Hematopoietic multipotent progenitor cell treated with erythropoietin and hydrocortisone succinate and interleukin-3 and kit ligand, for 17 days (in vitro differentiated cells): ENCODE results near the gene MICU1.
A peak's percentile ranks its signal among the peaks of the same experiment; 100 is the strongest.
"Not testable (repeated sequence)": the region's sequence is repeated elsewhere in the genome, so short reads cannot be mapped to it uniquely, and the experiment has no call there.

Experiments
- DNase-seq: peaks from one replicate; pipeline ENCODE4 v3.0.0-alpha.2; 2015; ENCODE audit warnings: low spot score

Gene MICU1

DNA sequence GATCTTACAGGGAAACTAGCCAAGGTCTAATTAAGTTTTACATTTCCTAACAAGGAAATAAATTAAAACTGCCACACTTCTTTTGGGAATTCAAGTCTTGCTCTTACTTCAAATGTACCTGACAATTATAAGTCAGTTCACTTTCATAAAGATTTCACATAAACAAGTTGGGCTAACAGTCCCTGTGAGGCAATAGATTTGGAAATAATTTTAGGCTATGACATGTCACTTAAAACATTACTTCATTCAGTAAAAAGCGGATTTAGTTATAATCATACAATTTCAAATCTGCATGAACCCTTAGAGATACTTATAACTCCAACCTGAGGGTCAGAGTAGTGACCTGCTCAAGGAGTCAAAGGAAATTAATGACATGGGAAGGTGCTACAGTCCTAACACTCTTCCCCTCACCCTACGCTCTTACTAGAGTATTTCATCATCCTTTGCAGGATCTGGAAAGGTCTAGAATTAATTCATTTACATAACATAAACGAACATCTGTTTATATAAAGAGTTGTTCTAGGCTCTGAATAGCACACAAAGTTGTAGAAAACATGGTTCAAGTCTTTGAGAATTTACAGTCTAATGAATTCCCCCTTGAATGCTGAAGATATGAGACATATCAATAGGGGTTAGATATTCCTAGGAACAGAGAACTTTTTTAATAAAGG lies 238.8 kb downstream of the MICU1 start:
- no peak for DNase-seq

DNA sequence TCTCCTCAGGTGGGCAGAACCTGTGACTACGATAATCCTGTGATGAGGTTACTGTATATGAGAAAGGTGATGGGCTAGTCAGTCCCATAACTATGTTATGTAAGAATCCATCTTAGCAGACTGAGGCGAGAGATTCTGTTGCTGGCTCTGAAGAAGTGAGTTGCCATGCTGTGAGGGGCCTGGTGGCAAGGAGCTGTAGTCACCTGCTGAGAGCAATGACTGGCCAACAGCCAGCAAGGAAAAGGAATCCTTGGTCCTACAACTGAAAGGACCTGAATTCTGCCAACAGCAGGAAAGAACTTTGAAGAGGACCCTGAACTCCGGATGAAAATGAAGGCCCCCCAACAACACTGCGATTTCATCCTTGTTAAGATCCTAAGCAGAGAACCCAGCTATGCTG lies 240.2 kb downstream of the MICU1 start:
- DNase-seq, result no peak

DNA sequence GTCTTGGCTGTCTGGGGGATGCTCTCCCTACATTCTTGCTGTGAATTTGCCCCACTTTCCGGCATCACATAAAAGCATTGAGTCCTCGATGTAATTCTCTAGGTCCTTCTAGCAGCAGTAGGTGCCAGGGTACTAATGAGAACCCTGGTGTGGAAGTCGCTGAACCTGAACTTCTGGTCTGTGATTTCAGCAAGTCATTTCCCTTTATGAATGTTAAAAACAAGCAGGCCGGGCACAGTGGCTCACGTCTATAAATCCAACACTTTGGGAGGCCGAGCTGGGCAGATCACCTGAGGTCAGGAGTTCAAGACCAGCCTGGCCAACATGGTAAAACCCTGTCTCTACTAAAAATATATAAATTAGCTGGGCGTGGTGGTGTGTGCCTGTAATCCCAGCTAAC lies 240.9 kb downstream of the MICU1 start:
- DNase-seq, result not testable (repeated sequence)

DNA sequence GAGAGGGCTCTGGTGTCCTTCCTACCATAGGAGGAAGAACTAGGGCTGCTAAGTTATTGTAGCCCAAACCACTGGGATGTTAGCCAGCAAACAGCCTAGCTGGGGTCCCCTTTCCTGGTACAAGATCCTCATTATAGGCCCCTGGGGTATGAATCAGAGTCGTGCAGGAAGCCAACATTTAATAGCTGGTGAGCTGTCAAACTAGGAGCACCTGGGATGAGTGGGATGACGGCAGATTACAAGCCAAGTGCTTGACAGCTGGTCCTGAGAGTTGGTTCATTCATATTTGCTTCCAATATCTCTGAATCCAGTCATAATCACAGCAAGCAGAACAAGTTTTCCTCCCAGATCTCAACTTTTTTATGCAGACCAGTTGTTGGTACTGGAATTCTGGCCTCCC lies 246.1 kb downstream of the MICU1 start:
- no peak for DNase-seq

DNA sequence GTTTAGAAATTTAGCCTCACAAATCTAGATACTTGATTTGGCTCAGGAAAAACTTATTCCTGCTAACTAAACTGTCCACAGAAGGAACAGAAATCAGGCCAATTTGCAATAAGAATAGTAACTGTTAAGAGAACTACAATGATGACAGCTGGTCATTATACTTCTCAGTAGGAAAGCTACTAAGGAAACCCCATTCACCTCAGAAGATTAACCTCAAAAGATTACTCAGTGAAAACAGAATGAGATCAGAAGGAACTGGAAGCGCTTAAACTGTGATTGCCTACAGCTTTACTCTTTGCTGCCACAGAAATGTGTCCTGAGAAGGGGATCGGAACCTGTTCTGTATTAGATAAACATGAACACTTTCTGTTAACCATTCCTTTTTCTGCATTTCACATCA lies 246.8 kb downstream of the MICU1 start:
- DNase-seq, result no peak

DNA sequence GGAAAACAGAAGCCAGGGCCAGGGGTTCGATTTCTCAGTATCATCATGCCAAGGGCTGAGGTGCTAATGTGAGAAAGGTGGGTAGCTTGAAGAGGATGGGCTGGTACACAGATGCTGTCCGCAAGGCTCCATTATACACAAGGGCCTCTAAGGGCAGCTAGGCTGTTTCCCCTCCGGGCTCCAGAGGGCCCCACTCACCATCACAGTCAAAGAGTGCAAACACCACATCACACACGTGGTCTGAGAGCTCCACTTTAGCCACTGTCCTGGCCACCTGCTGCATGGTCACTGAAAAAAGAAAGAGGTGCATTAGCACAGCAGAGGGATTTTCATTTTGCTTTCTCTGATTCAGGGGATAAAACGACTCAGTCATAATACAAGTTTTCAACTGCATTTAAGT lies 250.3 kb downstream of the MICU1 start:
- no peak for DNase-seq

DNA sequence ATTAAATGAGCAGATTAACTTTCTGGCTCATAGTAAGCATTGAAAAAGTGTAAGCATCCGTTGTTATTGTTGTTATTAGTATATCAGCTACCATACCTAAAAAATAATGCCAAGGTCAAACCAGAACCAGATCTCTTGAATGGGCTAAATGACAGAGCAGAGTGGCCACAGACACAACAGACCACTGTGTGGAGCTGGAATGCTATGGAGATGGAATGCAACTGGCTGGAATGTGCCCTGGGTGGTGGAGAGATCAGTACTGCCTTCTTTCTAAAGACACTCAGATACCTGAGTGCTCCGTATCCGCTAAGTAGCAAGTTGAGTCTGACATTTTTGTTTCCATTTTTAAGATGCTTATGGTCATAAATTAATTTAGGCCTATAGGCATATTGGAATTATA lies 250.7 kb downstream of the MICU1 start:
- no peak for DNase-seq

DNA sequence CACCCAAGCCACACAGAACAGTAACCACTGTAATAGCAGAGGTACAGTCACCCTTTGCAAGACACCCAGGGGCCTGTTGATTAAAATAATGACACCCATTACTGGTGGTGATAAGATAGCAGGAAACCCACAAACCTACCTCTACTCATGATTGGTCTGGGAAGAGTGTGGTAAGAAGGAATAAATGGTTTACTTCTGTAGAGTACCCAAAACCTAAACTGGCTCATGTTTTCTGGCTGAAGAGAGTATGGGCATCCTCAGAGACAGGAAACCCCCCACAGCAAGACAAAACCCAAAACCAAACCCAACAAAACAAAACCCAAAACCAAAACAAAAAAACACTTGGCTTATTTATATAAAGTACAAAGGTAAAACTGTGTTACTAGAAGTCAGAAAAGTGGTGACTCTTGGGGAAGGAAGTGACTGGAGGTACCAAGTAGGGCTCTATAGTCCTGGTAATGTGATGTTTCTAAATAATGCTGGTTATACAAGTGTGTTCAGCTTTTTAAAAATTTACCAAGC lies 255.6 kb downstream of the MICU1 start:
- no peak for DNase-seq

DNA sequence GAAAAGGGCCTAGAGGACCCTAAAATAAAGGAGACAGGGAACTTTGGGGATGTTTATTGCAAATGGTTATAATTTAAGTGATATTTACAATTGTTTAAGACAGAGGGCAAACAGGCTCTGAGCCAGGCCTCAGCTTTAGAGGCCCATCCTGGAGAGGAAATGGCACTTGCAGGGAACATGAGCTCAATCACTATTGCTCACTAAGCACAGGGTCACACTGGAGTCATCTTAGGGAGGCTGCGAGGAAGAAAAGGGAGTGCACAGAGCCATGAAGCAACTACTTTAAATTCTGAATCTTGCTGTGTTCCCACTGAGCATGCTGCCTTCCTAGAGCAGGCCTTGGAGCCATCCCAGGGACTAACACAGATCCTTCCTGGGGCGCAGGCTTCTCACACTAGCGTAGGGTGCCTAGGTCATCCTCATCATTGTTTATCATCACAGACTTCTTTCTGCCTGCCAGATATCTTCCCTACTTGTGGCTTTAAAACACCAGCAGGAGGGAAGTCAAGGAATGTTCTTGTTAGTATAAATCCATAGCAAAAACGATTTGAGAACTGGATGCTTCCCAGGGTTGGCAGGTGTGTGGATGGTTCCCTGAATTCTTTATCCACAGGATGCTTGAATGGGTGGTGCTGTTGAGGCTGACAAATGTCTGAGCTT lies 258.4 kb downstream of the MICU1 start:
- DNase-seq, result no peak

DNA sequence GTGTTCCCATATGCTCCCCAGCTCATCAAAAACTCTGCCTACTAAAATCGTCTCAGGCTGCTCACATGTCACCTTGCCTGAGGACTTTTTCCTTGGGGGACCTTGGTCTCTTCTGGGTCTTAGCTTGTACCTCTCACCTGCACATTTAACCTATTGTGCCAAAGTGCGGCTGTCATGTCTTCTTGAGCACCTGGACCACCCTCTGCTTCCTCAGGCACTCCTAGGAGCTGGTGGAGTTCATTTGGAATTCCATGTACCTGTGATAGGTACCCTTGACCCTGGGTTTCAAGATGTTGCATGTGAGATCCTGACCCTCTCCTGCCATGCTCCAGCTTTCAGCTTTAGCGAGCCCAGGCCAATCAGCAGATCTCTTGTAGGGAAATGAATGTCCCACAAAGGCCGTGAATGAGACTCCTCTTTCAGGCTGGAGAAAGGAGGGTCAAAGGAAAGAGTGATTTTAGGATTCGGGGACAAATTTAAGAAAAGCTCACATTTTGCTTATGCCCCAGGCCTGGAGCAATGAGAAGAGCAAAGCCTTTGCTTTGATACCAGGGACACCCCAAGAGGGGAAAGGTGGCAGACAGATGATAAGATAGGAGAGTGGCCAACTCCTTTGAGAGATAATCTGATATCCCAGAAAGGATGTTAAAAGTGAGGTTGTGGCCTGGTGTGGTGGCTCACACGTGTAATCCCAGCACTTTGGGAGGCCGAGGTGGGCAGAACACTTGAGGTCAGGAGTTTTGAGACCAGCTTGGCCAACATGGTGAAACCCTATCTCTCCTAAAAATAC lies 260.6 kb downstream of the MICU1 start:
- DNase-seq, result no peak

DNA sequence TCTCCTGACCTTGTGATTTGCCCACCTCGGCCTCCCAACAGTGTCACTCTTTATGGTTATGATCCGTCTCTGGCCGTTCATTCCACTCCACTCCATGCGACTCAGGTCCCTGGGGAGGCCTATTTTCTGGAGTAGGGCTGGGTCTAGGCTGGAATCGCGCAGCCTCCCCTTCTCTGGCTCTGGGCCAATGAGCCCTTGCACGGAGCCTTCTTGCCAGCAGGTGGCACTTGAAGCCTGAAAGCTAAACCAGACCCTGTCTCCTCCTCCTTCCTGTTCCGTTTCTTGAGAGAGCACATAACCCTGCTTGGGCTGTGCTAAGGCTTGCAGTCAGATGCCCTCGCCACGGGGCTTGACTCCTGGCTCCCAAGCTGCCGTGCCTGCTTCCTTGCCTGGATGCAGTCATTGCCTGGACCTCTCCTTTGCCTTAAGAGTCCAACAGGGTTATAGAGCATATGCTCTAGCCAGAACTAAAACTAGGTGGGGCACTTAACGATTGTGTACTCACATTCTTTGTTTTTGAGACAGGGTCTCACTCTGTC lies 261.6 kb downstream of the MICU1 start:
- peak; percentile 90 for DNase-seq

DNA sequence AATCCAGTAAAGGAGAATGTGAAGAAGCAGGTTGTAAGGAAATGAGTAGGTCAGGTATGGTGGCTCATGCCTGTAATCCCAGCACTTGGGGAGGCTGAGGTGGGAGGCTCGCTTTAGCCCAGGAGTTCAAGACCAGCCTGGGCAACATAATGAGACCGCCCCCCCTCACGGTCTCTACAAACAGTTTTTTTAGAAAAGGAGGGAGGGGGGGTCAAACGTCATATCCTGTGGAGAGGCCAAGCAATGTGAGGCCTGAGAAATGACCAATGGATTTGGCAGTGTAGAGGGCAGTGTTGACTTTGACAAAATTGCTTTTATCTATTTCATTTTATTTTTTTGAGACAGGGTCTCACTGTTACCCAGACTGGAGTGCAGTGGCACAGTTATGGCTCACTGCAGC lies 268.9 kb downstream of the MICU1 start:
- no peak for DNase-seq

DNA sequence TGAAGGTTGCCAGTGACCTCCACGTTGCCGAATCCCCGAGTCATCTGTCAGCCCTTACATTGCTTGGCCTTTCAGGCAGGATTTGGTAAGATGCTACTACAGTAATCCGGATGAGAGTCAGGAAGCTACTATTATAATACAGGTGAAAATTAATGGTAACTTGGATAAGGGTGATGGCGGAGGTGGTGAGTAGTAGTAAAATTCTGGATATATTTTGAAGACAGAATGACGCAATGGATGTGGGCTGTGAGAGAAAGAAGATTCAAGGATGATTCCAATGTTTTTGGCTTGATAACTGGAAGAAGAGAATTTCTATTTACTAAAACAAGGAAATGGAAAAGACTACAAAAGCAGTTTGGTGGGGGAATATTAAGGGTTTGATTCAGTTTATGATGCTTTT lies 269.8 kb downstream of the MICU1 start:
- no peak for DNase-seq

DNA sequence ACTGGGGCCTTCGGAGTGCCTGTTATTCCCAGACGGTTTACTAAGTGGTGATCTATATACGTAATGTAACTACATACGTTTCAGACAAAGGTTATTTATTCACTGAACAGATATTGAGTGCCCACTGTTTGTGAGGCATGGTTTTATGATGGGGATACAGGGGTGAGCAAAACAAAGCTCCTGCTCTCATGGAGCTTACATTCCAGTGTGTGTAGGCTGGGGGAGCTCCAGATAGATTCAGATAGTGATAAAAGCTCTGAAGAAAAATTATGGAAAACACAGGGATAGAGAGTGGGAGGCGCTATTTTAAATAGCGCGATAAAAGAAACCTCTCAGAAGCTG lies 270.7 kb downstream of the MICU1 start:
- DNase-seq, result no peak

DNA sequence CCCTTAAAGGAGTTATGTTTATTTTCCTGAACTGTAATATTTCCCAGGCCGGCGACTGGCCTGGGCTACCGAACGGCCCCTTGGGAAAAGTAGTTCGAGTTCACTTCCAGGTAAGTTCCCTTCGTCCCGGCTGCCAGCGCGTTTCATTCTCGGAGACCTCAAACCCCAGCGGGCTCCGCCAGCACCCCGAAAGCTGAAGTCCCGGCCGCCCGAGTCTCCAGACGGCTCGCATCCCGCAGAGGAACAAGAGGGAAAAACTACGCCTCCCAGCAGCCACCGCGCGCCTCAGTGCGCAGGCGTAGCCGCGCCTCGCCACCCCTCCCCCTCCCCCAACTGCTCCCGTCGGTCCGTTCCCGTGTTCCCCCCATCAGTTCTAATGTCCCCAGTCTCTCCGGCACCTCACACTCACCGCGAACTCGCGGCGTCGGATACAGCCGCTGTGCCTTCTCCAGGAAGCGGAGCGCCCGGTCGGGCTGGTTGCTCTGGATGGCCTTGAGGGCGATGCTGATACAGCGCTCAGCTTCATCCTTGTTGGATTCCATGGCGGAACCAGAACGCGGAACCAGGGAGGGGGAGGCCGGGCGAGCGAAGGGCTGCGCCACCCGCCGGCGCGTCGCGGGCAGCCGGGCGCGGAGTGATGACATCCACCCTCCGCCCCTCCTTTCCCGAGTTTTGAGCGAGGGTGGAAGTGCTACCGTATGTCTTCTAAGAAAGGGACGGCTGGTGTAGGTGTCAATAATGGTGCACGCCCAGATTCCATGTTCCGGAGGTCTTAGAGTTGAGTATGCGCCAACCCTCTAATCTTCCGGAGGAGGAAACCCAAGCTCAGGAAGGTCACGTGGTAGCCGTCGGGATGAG lies 271.3 kb downstream of the MICU1 start, which contains the start of gene DNAJB12:
Gene DNAJB12 (minus strand): TSS at position 564 of the 858 bp plus-strand sequence. CDS start 22 bp downstream, at position 542.
- DNase-seq, result peak; percentile 94

DNA sequence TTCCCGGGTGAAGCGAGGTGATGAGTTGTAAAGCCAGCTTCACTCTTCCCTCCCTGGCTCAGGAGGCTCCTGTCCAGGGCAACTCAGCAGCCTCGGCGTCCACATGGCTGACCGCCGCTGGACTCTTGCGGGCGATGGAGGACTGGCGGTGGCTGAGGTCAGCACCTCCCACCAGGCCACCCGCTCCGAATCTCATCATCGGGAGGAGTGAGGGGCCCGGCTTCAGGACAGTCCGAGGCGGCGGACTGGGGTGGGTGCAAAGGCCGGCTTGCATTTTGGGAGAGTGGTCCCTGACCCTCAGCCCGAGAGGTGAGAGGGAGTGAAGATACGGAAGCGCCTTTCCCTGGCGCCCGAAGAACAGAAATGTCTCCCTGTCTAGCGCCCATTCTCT lies 271.9 kb downstream of the MICU1 start:
- no peak for DNase-seq

DNA sequence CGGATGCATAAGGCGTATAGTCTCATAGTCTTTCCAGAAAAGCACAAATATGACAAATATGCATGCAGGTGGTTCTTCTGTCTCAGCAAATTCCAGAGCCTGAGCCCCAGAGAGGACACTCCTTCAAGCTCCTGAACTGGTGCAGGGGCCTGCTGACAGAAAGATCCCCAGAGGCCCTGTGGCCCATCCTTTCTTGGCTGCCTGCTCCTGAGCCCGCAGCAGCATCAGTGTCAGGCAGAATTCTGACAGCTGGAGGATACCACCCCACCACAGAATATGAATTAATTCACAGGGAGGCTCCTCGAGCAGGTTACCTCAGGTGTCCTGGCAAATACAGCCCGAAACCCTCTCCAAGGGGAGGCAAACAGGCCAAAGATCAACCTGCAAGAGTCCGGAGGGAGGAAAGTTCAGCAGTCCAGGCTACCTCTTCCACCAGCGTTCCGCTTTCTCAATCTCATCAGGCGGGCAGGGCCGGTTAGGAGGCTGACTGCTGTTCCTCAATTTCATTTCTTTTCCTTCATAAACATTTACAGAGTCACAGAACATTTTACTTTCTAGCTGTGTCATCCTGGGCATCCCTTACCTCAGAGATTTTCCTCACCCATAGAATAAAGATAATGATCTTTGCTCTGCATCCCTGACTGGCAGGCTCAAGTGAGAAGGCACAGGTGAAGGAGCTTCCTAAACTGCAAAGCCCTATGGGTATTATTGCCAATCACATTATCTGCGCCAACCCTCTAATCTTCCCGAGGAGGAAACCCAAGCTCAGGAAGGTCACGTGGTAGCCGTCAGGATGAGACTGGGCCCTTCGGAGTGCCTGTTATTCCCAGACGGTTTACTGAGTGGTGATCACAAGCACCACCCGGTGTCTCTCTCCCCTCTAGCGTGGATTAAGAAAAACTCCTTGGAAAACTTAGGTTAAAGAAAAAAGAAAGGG lies 272.6 kb downstream of the MICU1 start:
- DNase-seq, result peak; percentile 86

DNA sequence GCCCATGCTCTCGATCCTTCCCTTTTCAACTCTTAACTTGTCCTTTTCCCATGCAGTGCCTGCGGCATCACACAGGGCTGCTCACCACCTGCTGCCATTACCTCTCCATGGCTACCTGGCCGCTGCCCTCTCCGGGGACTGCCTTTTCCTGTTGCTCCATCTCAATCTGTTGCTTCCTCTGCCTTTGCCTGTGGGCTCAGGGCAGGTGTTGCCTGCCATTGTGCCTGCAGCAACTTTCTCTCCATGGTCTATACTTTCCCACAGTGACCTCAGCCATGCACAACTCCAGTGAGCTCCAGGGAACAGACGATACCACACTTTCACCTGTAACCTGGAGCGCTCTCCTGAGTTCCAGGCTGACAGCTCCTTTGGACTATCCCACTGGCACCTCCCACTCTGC lies 274.4 kb downstream of the MICU1 start:
- no peak for DNase-seq

DNA sequence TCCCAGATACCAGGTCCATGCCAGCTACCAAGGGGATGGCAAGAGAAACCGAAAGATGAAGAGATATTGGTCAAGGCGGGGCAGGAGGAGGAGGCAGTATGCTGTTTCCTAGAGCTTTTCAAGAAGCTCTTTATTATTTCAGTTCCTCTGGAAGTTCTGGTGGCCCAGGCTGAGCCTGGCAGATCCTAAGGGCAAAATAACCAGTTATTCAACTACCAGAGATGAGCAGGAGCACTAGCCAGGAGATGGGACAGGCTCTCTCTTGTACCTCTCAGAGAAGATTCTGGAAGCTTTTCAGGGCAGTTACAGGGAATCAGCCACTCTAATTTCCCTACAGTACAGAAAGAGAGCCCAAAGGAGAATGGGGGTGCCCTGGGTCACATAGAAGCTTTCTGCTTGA lies 276.4 kb downstream of the MICU1 start:
- DNase-seq, result peak; percentile 30

DNA sequence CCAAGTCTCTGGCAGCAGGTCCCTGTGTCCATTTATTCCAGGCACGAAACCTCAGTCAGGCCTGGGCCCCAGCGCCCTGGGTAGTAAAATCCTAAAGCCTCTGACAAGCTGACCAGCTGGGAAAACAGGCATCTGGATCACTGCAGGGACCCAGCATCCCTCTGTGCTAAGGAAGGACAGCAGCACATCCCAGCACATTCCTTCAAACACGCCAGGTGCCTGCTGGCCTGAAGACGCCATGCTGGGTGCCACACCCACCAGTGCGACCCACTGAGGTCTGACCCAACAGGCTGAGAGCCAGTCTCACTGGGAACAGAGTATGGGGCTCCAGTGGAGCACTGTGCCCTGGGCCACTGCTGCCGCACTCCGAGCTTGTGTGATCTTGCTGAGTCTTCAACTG lies 277.6 kb downstream of the MICU1 start:
- no peak for DNase-seq

DNA sequence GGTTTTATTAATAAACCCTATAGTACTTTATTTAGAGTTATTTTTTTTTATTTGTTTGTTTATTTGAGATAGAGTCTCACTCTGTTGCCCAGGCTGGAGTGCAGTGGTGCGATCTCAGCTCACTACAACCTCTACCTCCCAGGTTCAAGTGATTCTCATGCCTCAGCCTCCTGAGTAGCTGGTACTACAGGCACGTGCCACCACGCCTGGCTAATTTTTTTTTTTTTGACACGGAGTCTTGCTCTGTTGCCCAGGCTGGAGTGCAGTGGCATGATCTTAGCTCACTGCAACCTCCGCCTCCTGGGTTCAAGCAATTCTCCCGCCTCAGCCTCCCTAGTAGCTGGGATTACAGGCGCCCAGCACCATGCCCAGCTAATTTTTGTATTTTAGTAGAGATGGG lies 279.8 kb downstream of the MICU1 start:
- DNase-seq, result not testable (repeated sequence)
